Lung (tissue), 12 donors: Measurements from ENCODE around the gene RPS18. TPM values are rescaled to one million over a fixed set of nuclear protein-coding genes. Genes with fewer than 3 reads are reported as not detected.

Experiments used
- ATAC-seq: fragments of 200-7000 bp; cut with Tn5 transposase; one replicate; pipeline ENCODE4 v1.9.1; 2020; ENCODE audit warnings: moderate number of reproducible peaks; ENCODE audit not compliant: insufficient read depth, low FRiP score
- DNase-seq, 3 donors: peaks; one replicate each; pipeline ENCODE4 v3.0.0-alpha.2; 2013 to 2017
- H3K27ac ChIP-seq, 2 donors: one replicate each; pipeline ENCODE4 v1.5.1; 2013; ENCODE audit warnings: mild to moderate bottlenecking in 2 of 2, moderate library complexity in 2 of 2, control low read depth in 1 of 2, inconsistent platforms in 1 of 2, low read depth in 1 of 2, low read length in 1 of 2
- H3K27me3 ChIP-seq, 3 donors: one replicate each; pipeline ENCODE4 v1.5.1; 2013; ENCODE audit warnings: low read length in 2 of 3; ENCODE audit not compliant: control insufficient read depth in 3 of 3, insufficient read depth in 3 of 3
- H3K36me3 ChIP-seq, 4 donors: one replicate each; pipeline ENCODE4 v1.5.1; 2013; ENCODE audit warnings: low read length in 4 of 4, mild to moderate bottlenecking in 1 of 4, moderate library complexity in 1 of 4; ENCODE audit not compliant: control insufficient read depth in 4 of 4, insufficient read depth in 4 of 4
- H3K4me1 ChIP-seq, 5 donors: one replicate each; pipeline ENCODE4 v1.5.1; 2013; ENCODE audit warnings: low read length in 5 of 5, mild to moderate bottlenecking in 2 of 5, moderate library complexity in 1 of 5; ENCODE audit not compliant: control insufficient read depth in 5 of 5, insufficient read depth in 5 of 5
- H3K4me3 ChIP-seq: one replicate; pipeline ENCODE4 v1.5.1; 2013; ENCODE audit warnings: mild to moderate bottlenecking, control low read depth, moderate library complexity
- H3K9ac ChIP-seq, 2 donors: one replicate each; pipeline ENCODE4 v1.5.1; 2013; ENCODE audit warnings: low read length in 2 of 2, control low read depth in 1 of 2; ENCODE audit not compliant: insufficient read depth in 1 of 2
- H3K9me3 ChIP-seq, 4 donors: one replicate each; pipeline ENCODE4 v1.5.1; 2013; ENCODE audit warnings: low read length in 3 of 4, mild to moderate bottlenecking in 1 of 4, moderate library complexity in 1 of 4; ENCODE audit not compliant: control insufficient read depth in 4 of 4, insufficient read depth in 3 of 4
- WGBS, 2 donors: extraction: QIAGEN DNeasy Blood & Tissue Kit; methylation state at CpG; one replicate each; pipeline ENCODE4 v1.1.7; 2013; 5-methylcytosine and 5-hydroxymethylcytosine counted together
- polyA plus RNA-seq, 2 donors: library from polyadenylated mRNA; stranded (reverse); fragments of 200-250 nt; gene quantifications; one replicate each; pipeline ENCODE4 v1.2.1, GENCODE V29; 2013
- total RNA-seq, 2 donors: library from RNA; depleted of rRNA in 1 of 2; stranded (reverse); fragments of >200 nt in 1 of 2; gene quantifications; one replicate each; pipeline ENCODE4 v1.2.1, GENCODE V29; 2014 to 2021
- TF ChIP-seq, protein P1 (sequence below): IDR thresholded peaks from 2 replicates; pipeline ENCODE4 v1.5.1; 2012; ENCODE audit warnings: mild to moderate bottlenecking; ENCODE audit errors: control extremely low read depth, extremely low read depth
- donor health status: control.
- donor health status: control.
- donor health status: Bipolar disorder and iron deficiency.
- donor health status: healthy.
- donor health status: DM: yes; HTN: yes; CAD: no.

RPS18 gene
- total and polyA plus RNA-seq, 4 donors, result 1,324 to 8,495 (median 2,994) TPM

DNA sequence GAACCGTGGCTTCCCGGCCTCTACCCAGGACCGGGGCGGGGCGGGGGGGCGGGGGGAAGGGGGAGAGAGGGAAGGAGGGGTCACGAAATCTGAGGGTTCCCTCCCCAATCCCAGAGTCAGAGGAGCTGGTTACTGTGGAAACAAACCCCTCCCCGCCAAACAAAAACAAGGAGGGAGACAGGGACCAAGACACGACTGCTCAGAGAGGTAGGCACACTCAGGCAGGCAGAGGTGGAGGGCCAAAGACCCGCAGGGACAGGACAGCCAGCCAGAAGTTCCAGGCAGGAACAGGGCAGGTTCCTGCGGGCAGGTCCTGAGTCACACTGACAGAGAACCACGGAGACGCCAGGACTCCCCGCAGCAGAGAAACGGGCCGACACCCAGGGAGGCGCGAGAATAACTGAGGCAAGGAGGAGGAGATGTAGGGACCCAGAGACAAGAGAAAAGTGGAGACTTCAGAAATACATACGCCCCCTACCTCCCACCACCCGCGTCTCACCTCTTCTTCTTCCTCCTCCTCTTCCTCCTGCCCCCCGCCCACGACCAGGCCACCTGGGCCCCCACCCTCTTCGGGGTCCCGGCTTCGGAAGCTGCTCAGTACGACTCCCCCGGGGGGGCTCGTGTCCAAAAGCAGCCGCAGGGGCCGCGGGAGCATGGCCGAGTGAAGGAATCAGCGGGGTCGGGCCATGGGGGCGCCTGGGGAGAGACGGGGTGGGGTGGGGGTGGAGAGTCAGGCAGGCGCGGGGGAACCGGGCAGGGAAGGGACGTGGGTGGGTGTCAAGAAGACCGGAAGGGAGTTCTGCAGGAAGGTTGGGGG, 26.3 kb downstream of the RPS18 start:
- Histone ChIP-seq H3K36me3 (peaks cover 4 to 30% (median 12%) of the 10 kb centered on the region in 4 donors), H3K9me3 (no peaks in the 10 kb centered on the region), H3K9ac (peak overlapping the region; percentile 46 to 84), H3K27ac (peak overlapping the region; percentile 96 to 98), H3K4me3 (peak overlapping the region; percentile 71), H3K27me3 (no peaks in the 10 kb centered on the region), H3K4me1 (peaks cover 0 to 12% (median 0%) of the 10 kb centered on the region in 5 donors)
- peak; percentile 83 to 85 (median 85) for DNase-seq
- ATAC-seq, result peak; percentile 24
- TF ChIP-seq, protein P1, sequence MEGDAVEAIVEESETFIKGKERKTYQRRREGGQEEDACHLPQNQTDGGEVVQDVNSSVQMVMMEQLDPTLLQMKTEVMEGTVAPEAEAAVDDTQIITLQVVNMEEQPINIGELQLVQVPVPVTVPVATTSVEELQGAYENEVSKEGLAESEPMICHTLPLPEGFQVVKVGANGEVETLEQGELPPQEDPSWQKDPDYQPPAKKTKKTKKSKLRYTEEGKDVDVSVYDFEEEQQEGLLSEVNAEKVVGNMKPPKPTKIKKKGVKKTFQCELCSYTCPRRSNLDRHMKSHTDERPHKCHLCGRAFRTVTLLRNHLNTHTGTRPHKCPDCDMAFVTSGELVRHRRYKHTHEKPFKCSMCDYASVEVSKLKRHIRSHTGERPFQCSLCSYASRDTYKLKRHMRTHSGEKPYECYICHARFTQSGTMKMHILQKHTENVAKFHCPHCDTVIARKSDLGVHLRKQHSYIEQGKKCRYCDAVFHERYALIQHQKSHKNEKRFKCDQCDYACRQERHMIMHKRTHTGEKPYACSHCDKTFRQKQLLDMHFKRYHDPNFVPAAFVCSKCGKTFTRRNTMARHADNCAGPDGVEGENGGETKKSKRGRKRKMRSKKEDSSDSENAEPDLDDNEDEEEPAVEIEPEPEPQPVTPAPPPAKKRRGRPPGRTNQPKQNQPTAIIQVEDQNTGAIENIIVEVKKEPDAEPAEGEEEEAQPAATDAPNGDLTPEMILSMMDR, result no peak
- 1% methylated on average over 37 to 42 of the region's 42 CpGs for WGBS, 2 donors

DNA sequence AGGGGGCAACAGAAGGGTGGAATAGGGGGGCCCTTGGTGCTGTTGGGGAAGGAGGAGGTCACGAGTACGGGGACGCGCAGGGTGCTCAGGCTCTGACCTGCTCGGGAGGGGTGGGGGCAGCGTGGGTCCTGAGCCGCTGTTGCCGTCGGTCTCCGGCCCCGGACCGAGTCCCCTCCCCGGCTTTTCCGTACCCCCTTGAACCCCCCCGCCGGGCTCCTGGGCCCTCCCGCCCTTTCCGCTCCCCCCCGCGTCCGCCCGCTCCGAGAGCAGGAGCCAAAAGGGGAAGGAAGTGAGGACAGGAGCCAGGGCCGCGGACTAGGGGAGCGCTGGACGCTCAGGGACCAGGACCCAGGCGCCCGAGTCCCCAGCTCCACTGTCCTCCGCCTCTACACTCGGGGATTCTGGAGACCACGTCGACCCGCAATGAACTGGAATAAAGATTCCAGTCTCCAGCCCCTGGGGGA, 26.9 kb downstream of the RPS18 start, which contains the start of gene RGL2:
Gene RGL2, minus strand, starts transcription at position 170 of the 464 bp plus-strand sequence. CDS start 332 bp downstream, outside the sequence.
- H3K27me3 ChIP-seq, result no peaks in the 10 kb centered on the region
- peaks cover 0 to 26% (median 16%) of the 10 kb centered on the region in 4 donors for H3K36me3 ChIP-seq
- peak; percentile 81 to 85 (median 83) for DNase-seq
- TF ChIP-seq, protein P1, result no peak
- 1 to 2% methylated on average over 20 to 34 of the region's 34 CpGs for WGBS, 2 donors
- H3K9me3 ChIP-seq, result no peaks in the 10 kb centered on the region
- H3K4me3 ChIP-seq, result peak within 1 kb of the TSS; percentile 71
- H3K27ac ChIP-seq, result peak within 1 kb of the TSS; percentile 96 to 98
- peaks cover 0 to 12% (median 0%) of the 10 kb centered on the region in 5 donors for H3K4me1 ChIP-seq
- H3K9ac ChIP-seq, result peak within 1 kb of the TSS; percentile 63 to 84
- ATAC-seq, result peak; percentile 70

DNA sequence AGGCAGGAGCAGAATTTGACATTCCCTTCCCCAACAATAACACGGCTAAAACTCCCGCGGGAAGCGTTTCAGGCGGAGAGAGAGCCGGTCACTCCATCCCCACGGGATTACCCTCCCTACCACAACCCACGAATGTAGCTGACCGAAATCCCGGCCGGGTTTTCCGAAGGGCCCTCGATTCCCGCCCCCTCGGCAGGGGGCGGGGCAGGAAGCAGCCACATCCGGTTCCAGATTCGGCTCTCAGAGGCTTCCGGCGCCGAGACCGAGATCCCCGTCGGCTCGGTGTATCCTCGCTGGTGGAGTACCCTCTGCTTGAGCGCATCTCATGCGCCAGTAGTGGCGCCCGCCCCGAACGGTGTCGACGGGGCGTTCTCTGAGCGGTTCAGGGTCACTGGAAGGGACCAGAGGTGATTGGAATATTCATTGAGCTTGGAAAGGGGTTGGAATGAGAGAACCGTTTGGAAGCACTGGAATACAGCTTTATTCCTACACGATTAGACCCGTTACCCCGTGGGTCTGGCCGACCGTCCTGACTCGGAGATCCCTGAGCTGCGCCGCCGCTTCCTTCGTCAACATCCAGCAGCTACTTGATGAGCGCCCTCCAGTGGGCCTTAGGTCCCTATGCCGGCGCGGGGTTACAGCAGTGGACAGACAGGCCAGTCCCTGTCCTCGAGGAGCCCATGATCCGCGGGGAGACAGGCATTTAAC, 27.5 kb downstream of the RPS18 start:
- Histone ChIP-seq H3K4me3 (peak overlapping the region; percentile 43), H3K9ac (peak overlapping the region; percentile 63 to 84), H3K27me3 (no peaks in the 10 kb centered on the region), H3K36me3 (peaks cover 0 to 29% (median 18%) of the 10 kb centered on the region in 4 donors), H3K27ac (peak overlapping the region; percentile 96 to 98), H3K9me3 (no peaks in the 10 kb centered on the region), H3K4me1 (peaks cover 0 to 12% (median 0%) of the 10 kb centered on the region in 5 donors)
- DNase-seq (peak; percentile 92 to 95 (median 94)), ATAC-seq (peak; percentile 80)
- TF ChIP-seq, protein P1, result peak; percentile 64
- 0% methylated on average over 54 of the region's 54 CpGs for WGBS, 2 donors
